ENCODE measurements around the gene HELZ2. TPM values are rescaled to one million over a fixed set of nuclear protein-coding genes. Genes with fewer than 3 reads are reported as not detected.

The HELZ2 gene
- total RNA-seq, 1 donor from 2014 or later = 188 TPM

DNA sequence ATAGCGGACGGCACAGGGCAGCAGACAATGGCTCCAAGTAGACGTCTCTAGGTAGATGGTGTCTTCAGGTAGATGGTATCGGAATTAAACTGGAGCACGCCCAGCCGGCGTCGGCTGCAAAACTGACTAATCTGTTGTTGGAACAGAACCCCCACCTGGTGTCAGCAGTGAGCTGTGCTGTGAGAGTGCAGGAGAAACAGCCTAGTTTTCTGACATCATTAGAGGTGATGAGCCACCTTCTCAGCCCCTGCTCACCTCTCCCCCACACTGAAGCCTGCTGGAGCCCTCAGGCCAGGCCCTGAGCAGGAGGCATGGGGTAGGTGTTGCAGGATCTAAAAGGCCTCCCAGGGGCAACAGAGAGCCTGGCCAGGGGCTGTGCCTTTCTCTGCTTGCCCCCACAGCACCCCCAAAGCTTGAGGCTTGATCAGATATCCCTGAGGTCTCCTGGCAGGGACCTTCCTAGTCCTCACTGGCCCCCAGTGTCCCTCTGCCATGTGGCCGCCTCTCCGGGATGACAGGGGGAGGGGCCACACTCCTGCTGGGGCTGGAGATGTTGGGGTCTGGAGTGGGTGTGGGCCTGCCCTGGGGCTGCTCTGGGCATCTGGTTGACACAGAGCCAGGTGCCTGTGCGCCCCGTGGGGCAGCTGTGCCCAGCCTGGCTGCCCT is 6.9 kb upstream of the HELZ2 start:
- Mint-ChIP-seq H3K4me3 (ENCODE audit: unreplicated experiment) (no peak overlapping the region), H3K36me3 (ENCODE audit: low read depth, unreplicated experiment) (no peaks in the 10 kb centered on the region), H3K4me1 (ENCODE audit: low read depth, unreplicated experiment) (peaks cover 4% of the 10 kb centered on the region), H3K27me3 (ENCODE audit: low read depth, unreplicated experiment) (peaks cover 24% of the 10 kb centered on the region), H3K27ac (ENCODE audit: unreplicated experiment) (no peak overlapping the region), H3K9me3 (ENCODE audit: unreplicated experiment) (no peaks in the 10 kb centered on the region)
- Histone ChIP-seq H3K27me3 (ENCODE audit: insufficient read depth, low read length) (peaks cover 7% of the 10 kb centered on the region), H3K4me1 (ENCODE audit: insufficient read depth, low read length) (no peaks in the 10 kb centered on the region), H3K27ac (ENCODE audit: low read depth, low read length) (no peak overlapping the region), H3K4me2 (ENCODE audit: low read length) (no peak overlapping the region), H2AFZ (ENCODE audit: low read depth, low read length) (no peak overlapping the region), H3K4me3 (ENCODE audit: insufficient read depth, low read depth, low read length) (no peak overlapping the region), H3K79me2 (ENCODE audit: insufficient read depth, low read length) (no peaks in the 10 kb centered on the region), H3K36me3 (ENCODE audit: insufficient read depth, low read length) (no peaks in the 10 kb centered on the region), H3K9ac (ENCODE audit: low read length) (no peak overlapping the region), H4K20me1 (ENCODE audit: insufficient read depth, low read length) (no peaks in the 10 kb centered on the region), H3K9me3 (ENCODE audit: insufficient read depth, low read depth, low read length) (no peaks in the 10 kb centered on the region)
- FAIRE-seq = no peak
- TF ChIP-seq, protein P1, sequence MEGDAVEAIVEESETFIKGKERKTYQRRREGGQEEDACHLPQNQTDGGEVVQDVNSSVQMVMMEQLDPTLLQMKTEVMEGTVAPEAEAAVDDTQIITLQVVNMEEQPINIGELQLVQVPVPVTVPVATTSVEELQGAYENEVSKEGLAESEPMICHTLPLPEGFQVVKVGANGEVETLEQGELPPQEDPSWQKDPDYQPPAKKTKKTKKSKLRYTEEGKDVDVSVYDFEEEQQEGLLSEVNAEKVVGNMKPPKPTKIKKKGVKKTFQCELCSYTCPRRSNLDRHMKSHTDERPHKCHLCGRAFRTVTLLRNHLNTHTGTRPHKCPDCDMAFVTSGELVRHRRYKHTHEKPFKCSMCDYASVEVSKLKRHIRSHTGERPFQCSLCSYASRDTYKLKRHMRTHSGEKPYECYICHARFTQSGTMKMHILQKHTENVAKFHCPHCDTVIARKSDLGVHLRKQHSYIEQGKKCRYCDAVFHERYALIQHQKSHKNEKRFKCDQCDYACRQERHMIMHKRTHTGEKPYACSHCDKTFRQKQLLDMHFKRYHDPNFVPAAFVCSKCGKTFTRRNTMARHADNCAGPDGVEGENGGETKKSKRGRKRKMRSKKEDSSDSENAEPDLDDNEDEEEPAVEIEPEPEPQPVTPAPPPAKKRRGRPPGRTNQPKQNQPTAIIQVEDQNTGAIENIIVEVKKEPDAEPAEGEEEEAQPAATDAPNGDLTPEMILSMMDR (IDR thresholded peaks at IDR 0.05; ENCODE audit: insufficient read depth, low read depth, low read length) = peak; percentile 27
- no peak for TF ChIP-seq EZH2 (IDR thresholded peaks at IDR 0.05; ENCODE audit: insufficient read depth, low read length)
- peak; percentile 26 for DNase-seq (ENCODE audit: low read depth)

DNA sequence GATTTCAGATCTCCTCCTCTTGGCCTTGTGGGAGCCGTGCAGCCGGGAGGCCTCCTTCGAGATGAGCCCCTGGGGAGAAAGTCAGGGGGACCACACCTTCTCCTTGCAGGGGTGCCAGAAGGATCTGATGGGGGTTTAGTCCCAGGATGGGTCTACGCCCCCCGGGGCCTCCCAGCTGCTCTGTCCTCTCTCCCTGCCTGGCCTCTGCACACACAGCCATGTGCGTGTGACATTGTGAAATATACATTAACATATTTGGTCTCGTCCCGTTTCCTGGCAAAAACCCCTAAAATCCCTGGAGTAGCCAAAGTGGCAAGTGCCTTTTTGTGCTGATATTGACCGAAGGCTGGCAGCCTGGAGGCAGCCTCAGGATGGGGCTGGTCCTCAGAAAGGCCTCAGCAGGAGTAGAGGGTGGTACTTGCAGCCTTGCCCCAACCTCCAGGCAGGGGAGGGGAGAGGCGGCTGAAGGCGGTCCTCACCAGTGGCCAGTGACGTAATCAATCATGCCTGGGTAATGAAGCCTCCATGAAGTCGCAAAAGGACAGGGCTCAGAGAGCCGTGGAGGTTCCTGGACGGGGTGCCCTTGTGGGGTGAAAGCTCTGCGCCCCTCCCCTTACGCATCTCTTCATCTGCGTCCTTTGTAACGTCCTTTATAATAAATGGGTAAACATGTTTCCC is 5.1 kb upstream of the HELZ2 start:
- no peaks in the 10 kb centered on the region for H4K20me1 ChIP-seq (ENCODE audit: insufficient read depth, low read length)
- no peak for FAIRE-seq

More for the DNA sequence above, 5.1 kb upstream of the HELZ2 start:
- Mint-ChIP-seq H3K36me3 (ENCODE audit: low read depth, unreplicated experiment) (no peaks in the 10 kb centered on the region), H3K27me3 (ENCODE audit: low read depth, unreplicated experiment) (peaks cover 22% of the 10 kb centered on the region), H3K9me3 (ENCODE audit: unreplicated experiment) (no peaks in the 10 kb centered on the region), H3K4me3 (ENCODE audit: unreplicated experiment) (no peak overlapping the region), H3K4me1 (ENCODE audit: low read depth, unreplicated experiment) (peaks cover 4% of the 10 kb centered on the region), H3K27ac (ENCODE audit: unreplicated experiment) (no peak overlapping the region)
- Histone ChIP-seq H2AFZ (ENCODE audit: low read depth, low read length) (no peak overlapping the region), H3K9ac (ENCODE audit: low read length) (no peak overlapping the region), H3K4me1 (ENCODE audit: insufficient read depth, low read length) (peaks cover 14% of the 10 kb centered on the region), H3K36me3 (ENCODE audit: insufficient read depth, low read length) (no peaks in the 10 kb centered on the region), H3K27me3 (ENCODE audit: insufficient read depth, low read length) (peaks cover 7% of the 10 kb centered on the region), H3K9me3 (ENCODE audit: insufficient read depth, low read depth, low read length) (no peaks in the 10 kb centered on the region), H3K4me2 (ENCODE audit: low read length) (no peak overlapping the region), H3K27ac (ENCODE audit: low read depth, low read length) (no peak overlapping the region), H3K79me2 (ENCODE audit: insufficient read depth, low read length) (no peaks in the 10 kb centered on the region), H3K4me3 (ENCODE audit: insufficient read depth, low read depth, low read length) (no peak overlapping the region)
- TF ChIP-seq, protein P1 (IDR thresholded peaks at IDR 0.05; ENCODE audit: insufficient read depth, low read depth, low read length) = no peak
- TF ChIP-seq EZH2 (IDR thresholded peaks at IDR 0.05; ENCODE audit: insufficient read depth, low read length) = no peak
- no peak for DNase-seq (ENCODE audit: low read depth)
